Endothelial cell of umbilical vein (primary cell): ENCODE results near the gene PPM1G. TPM values are rescaled to one million over a fixed set of nuclear protein-coding genes. Genes with fewer than 3 reads are reported as not detected.

Source experiments
- BruUV-seq: library from RNA; stranded (reverse); fragments of 400-500 nt; replicated peaks from 2 replicates; lab custom pipeline; 2021; lab: Mats Ljungman, UMichigan
- CTCF ChIA-PET: fragments of 300-600, 350-600 bp; sonication (Branson Sonifier 250); formaldehyde crosslinking; loops from one replicate; lab custom pipeline; 2021; ENCODE audit warnings: antibody characterized with exemption, inconsistent platforms; lab: Charles Lee
- POLR2A ChIA-PET: fragments of 300-600, 350-600 bp; sonication (Branson Sonifier 250); formaldehyde crosslinking; loops from one replicate; lab custom pipeline; 2021; ENCODE audit warnings: antibody characterized with exemption, inconsistent platforms; lab: Charles Lee
- DNase-seq: peaks from one replicate; pipeline ENCODE4 v3.0.0-alpha.2; 2011; ENCODE audit warnings: low read depth, low spot score
- FAIRE-seq: peaks from 2 replicates; lab custom pipeline; 2011; peaks lifted over from hg19 to GRCh38; lab: Jason Lieb, UNC
- H2AFZ ChIP-seq: 2 replicates; pipeline ENCODE4 v1.6.0; 2012; ENCODE audit warnings: low read depth, low read length, control low read depth, inconsistent platforms
- H3K27ac ChIP-seq: 2 replicates; pipeline ENCODE4 v1.5.1; 2011; ENCODE audit warnings: low read depth, mild to moderate bottlenecking, control low read depth, low read length, moderate library complexity; ENCODE audit not compliant: insufficient read depth
- H3K27me3 ChIP-seq, 2 experiments: 2 replicates each; pipeline versions ENCODE4 v1.6.0 to v1.6.1; 2011; ENCODE audit warnings: low read length in 2 of 2, mixed read lengths in 1 of 2; ENCODE audit not compliant: control insufficient read depth in 2 of 2, insufficient read depth in 2 of 2
- H3K36me3 ChIP-seq, 2 experiments: 2 replicates in 1 of 2; 3 replicates in 1 of 2; pipeline ENCODE4 v1.5.1; 2011; ENCODE audit warnings: low read length in 2 of 2, mild to moderate bottlenecking in 1 of 2, moderate library complexity in 1 of 2; ENCODE audit not compliant: control insufficient read depth in 2 of 2, insufficient read depth in 2 of 2; ENCODE audit errors: extremely low read depth in 1 of 2
- H3K4me1 ChIP-seq: 3 replicates; pipeline ENCODE4 v1.5.1; 2011; ENCODE audit warnings: mild to moderate bottlenecking, low read length; ENCODE audit not compliant: control insufficient read depth, insufficient read depth; ENCODE audit errors: extremely low read depth
- H3K4me2 ChIP-seq: 2 replicates; pipeline ENCODE4 v1.6.1; 2011; ENCODE audit warnings: low read length, control low read depth, mixed read lengths; ENCODE audit not compliant: insufficient read depth
- H3K4me3 ChIP-seq, 3 experiments: fragments of 200-600 bp in 1 of 3; sonication (generic), shearing (Covaris generic) in 1 of 3; replicated peaks in 1 of 3; 2 replicates each; pipeline ENCODE4 v1.5.1; 2011 to 2016; ENCODE audit warnings: control low read depth in 3 of 3, low read length in 3 of 3, mild to moderate bottlenecking in 2 of 3, inconsistent platforms in 1 of 3, low read depth in 1 of 3, moderate library complexity in 1 of 3; ENCODE audit not compliant: insufficient read depth in 1 of 3
- H3K79me2 ChIP-seq: 2 replicates; pipeline ENCODE4 v1.6.0; 2012; ENCODE audit warnings: low read length, inconsistent platforms; ENCODE audit not compliant: control insufficient read depth, insufficient read depth
- H3K9ac ChIP-seq: replicated peaks from 2 replicates; pipeline ENCODE3; 2011; ENCODE audit warnings: low read length, control low read depth; ENCODE audit not compliant: insufficient read depth; ENCODE audit errors: extremely low read depth
- H3K9me1 ChIP-seq: replicated peaks from 3 replicates; pipeline ENCODE4 v1.6.0; 2011; ENCODE audit warnings: mild to moderate bottlenecking, low read length; ENCODE audit not compliant: control insufficient read depth, insufficient read depth; ENCODE audit errors: extremely low read depth
- H3K9me3 ChIP-seq: replicated peaks from 2 replicates; pipeline ENCODE4 v1.5.1; 2012; ENCODE audit warnings: low read length, inconsistent platforms; ENCODE audit not compliant: control insufficient read depth, insufficient read depth
- H4K20me1 ChIP-seq: replicated peaks from 2 replicates; pipeline ENCODE3; 2011; ENCODE audit warnings: mild to moderate bottlenecking, low read length; ENCODE audit not compliant: control insufficient read depth, insufficient read depth; ENCODE audit errors: extremely low read depth
- FOS ChIP-seq: IDR thresholded peaks from 2 replicates; pipeline ENCODE4 v1.6.1; 2011; ENCODE audit warnings: mild to moderate bottlenecking, low read length, moderate library complexity, borderline replicate concordance; ENCODE audit not compliant: insufficient read depth
- GATA2 ChIP-seq: IDR thresholded peaks from 2 replicates; pipeline ENCODE4 v1.7.0; 2011; ENCODE audit warnings: low read depth, mild to moderate bottlenecking, moderate library complexity, mixed read lengths, low read length; ENCODE audit not compliant: insufficient read length, insufficient read depth
- JUN ChIP-seq: IDR thresholded peaks from 2 replicates; pipeline ENCODE4 v1.6.1; 2011; ENCODE audit warnings: borderline replicate concordance, low read depth; ENCODE audit not compliant: insufficient read length, insufficient read depth
- POLR2A ChIP-seq: IDR thresholded peaks from 2 replicates; pipeline ENCODE4 v1.6.1; 2012; ENCODE audit warnings: low read depth, mild to moderate bottlenecking, control low read depth, low read length
- POLR2AphosphoS5 ChIP-seq: IDR thresholded peaks from 2 replicates; pipeline ENCODE4 v1.6.1; 2012; ENCODE audit warnings: low read depth, mild to moderate bottlenecking, control low read depth, low read length, moderate library complexity; ENCODE audit not compliant: insufficient read depth
- dilution Hi-C: fragments of 300-500 bp; cut with MboI; formaldehyde crosslinking; loops from one replicate; pipeline ENCODE4 v1.15.0; 2019; ENCODE audit warnings: low sequenced_read_pairs; ENCODE audit not compliant: extremely low pct_ligation_motif_present
- intact Hi-C: fragments of 100-400 bp; cut with micrococcal nuclease; formaldehyde crosslinking; loops from one replicate; pipeline ENCODE4 v1.10.0; 2022
- polyA plus RNA-seq, 4 experiments: library from polyadenylated mRNA; depleted of rRNA in 3 of 4; stranded (reverse) in 3 of 4; unstranded in 1 of 4; fragments of >200 nt; gene quantifications; 2 replicates each; pipeline versions ENCODE4 v1.2.1 to v1.2.3, GENCODE V29; 2011 to 2012; ENCODE audit warnings: missing spikeins in 1 of 4
- total RNA-seq: library from RNA; stranded (reverse); gene quantifications from 2 replicates; pipeline ENCODE4 v1.2.3, GENCODE V29; 2021
- TF ChIP-seq, protein P1 (sequence below): IDR thresholded peaks from 2 replicates; pipeline ENCODE4 v1.6.1; 2011; ENCODE audit not compliant: insufficient read depth, insufficient read length

The PPM1G gene
- total and polyA plus RNA-seq, 2 donors (not counting 3 experiments of a cell fraction or from before 2014, with no cell fraction given) = 48.1 to 135 TPM

DNA sequence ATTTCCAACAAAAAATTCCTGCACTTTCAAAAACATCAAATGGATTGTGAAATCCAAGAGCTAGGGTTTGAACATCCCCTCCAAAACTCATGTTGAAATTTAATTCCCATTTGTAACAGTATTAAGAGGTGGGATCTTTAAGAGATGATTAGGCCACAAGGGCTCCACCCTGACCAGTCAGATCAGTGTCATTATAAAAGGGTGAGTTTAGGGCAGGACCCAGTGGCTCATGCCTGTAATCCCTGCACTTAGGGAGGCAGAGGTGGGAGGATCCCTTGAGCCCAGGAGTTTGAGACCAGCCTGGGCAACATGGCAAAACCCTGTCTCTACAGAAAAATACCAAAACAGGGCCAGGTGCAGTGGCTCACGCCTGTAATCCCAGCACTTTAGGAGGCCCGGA is 61.8 kb downstream of the PPM1G start:
- no peaks in the 10 kb centered on the region for H3K9me3 ChIP-seq
- no peaks in the 10 kb centered on the region for H3K27me3 ChIP-seq
- intact Hi-C loops (no loop called here), dilution Hi-C loops (no loop called here)
- peaks cover 3% of the 10 kb centered on the region for H4K20me1 ChIP-seq
- no peak overlapping the region for H3K9ac ChIP-seq
- no peak overlapping the region for H3K4me2 ChIP-seq
- no peaks in the 10 kb centered on the region for H3K4me1 ChIP-seq
- TF ChIP-seq POLR2AphosphoS5 (no peak), POLR2A (no peak), GATA2 (no peak), FOS (no peak), JUN (no peak)
- TF ChIP-seq, protein P1, sequence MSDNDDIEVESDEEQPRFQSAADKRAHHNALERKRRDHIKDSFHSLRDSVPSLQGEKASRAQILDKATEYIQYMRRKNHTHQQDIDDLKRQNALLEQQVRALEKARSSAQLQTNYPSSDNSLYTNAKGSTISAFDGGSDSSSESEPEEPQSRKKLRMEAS = no peak
- BruUV-seq = no TSS peak
- peaks cover 2 to 3% of the 10 kb centered on the region in 2 experiments for H3K36me3 ChIP-seq
- no peak overlapping the region for H2AFZ ChIP-seq
- no peak for FAIRE-seq
- no peak overlapping the region for H3K4me3 ChIP-seq
- H3K27ac ChIP-seq = no peak overlapping the region
- ChIA-PET POLR2A (no interaction called here), CTCF (interaction anchor here (1.0 kb wide), 1 partner anchor 22 kb away, joined by 3 read pairs; no protein-coding TSS in a partner anchor)
- DNase-seq = no peak
- H3K9me1 ChIP-seq = no peaks in the 10 kb centered on the region
- peaks cover 75% of the 10 kb centered on the region for H3K79me2 ChIP-seq

DNA sequence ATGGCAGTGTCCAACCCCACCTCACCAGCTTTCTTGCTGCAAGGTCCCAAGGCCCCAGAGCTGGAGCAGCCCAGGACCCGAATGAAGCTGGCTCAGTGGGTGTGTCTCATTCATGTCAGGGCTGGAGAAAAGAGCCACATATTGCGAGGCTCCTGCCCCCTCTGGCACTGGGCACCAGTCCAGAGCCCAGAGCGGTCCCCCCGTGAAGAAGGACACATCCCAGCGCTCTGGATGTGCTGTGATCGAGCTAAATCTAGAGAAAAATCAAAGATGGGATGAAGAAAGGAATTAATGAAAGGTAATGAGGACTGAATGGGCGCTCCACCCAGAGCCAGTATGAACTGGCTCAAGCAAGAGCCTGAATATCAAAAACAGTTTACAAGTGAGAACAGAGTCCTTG is 73.2 kb downstream of the PPM1G start:
- no peaks in the 10 kb centered on the region for H3K79me2 ChIP-seq
- no peak overlapping the region for H3K4me2 ChIP-seq
- ChIA-PET POLR2A (no interaction called here), CTCF (no interaction called here)
- dilution Hi-C loops = no loop called here
- H3K27ac ChIP-seq = no peak overlapping the region
- intact Hi-C loops = no loop called here
- no TSS peak for BruUV-seq
- H3K27me3 ChIP-seq = no peaks in the 10 kb centered on the region
- H3K36me3 ChIP-seq = peaks cover 17 to 34% of the 10 kb centered on the region in 2 experiments
- DNase-seq (no peak), FAIRE-seq (no peak)
- no peaks in the 10 kb centered on the region for H4K20me1 ChIP-seq
- no peaks in the 10 kb centered on the region for H3K9me1 ChIP-seq
- H2AFZ ChIP-seq = no peak overlapping the region
- no peak overlapping the region for H3K9ac ChIP-seq
- H3K4me3 ChIP-seq = no peak overlapping the region
- H3K9me3 ChIP-seq = no peaks in the 10 kb centered on the region
- no peaks in the 10 kb centered on the region for H3K4me1 ChIP-seq
- TF ChIP-seq GATA2 (no peak), FOS (no peak), JUN (no peak)
- TF ChIP-seq, protein P1 = no peak
